OCI-LY3 (cell line): ENCODE measurements around the gene ARHGAP24.

Experiments
- H2AFZ ChIP-seq: fragments of 200-600, 300-600 bp; shearing (Covaris generic); 2 replicates; pipeline ENCODE4 v1.6.0; 2014; ENCODE audit warnings: antibody characterized with exemption, low read depth, low read length
- H3K27ac ChIP-seq: fragments of 200-600, 300-600 bp; sonication (generic); 2 replicates; pipeline ENCODE4 v1.5.1; 2014; ENCODE audit warnings: mild to moderate bottlenecking, low read length, moderate library complexity, mixed read lengths
- H3K27me3 ChIP-seq: fragments of 200-600, 300-600 bp; sonication (generic); 2 replicates; pipeline ENCODE4 v1.6.1; 2014; ENCODE audit warnings: low read depth, low read length, mixed read lengths
- H3K36me3 ChIP-seq: fragments of 200-600, 300-600 bp; sonication (generic); replicated peaks from 2 replicates; pipeline ENCODE3; 2014; ENCODE audit warnings: low read depth, low read length, mixed read lengths
- H3K4me1 ChIP-seq: fragments of 300-600, 200-600 bp; sonication (generic); 2 replicates; pipeline ENCODE4 v1.6.1; 2014; ENCODE audit warnings: low read length, mixed read lengths
- H3K4me2 ChIP-seq: fragments of 200-600, 300-600 bp; sonication (generic); 2 replicates; pipeline ENCODE4 v1.6.1; 2014; ENCODE audit warnings: low read length, mixed read lengths
- H3K4me3 ChIP-seq: fragments of 300-600, 200-600 bp; sonication (generic); 2 replicates; pipeline ENCODE4 v1.5.1; 2014; ENCODE audit warnings: antibody characterized with exemption, mild to moderate bottlenecking, low read length, moderate library complexity
- H3K79me2 ChIP-seq: fragments of 300-600, 200-600 bp; shearing (Covaris generic); 2 replicates; pipeline ENCODE4 v1.6.1; 2014; ENCODE audit warnings: mild to moderate bottlenecking, low read length, mixed read lengths
- H3K9ac ChIP-seq: fragments of 300-600, 200-600 bp; shearing (Covaris generic); 2 replicates; pipeline ENCODE4 v1.6.0; 2014; ENCODE audit warnings: mild to moderate bottlenecking, low read length, moderate library complexity
- H3K9me3 ChIP-seq: fragments of 200-600, 300-600 bp; shearing (Covaris generic); 2 replicates; pipeline ENCODE4 v1.6.1; 2014; ENCODE audit warnings: low read length, mixed read lengths; ENCODE audit not compliant: insufficient read depth
- H4K20me1 ChIP-seq: fragments of 200-600, 300-600 bp; sonication (generic); 2 replicates; pipeline ENCODE4 v1.6.1; 2016; ENCODE audit warnings: low read length, mixed read lengths; ENCODE audit not compliant: insufficient read depth
- CTCF ChIP-seq: fragments of 200-600, 300-600 bp; sonication (generic); IDR thresholded peaks from 2 replicates; pipeline ENCODE4 v1.5.1; 2014; ENCODE audit warnings: antibody characterized with exemption, low read length, low read depth
- EZH2phosphoT487 ChIP-seq: fragments of 200-600 bp; shearing (Covaris generic); IDR thresholded peaks from 2 replicates; pipeline ENCODE4 v1.6.1; 2018; ENCODE audit warnings: antibody characterized with exemption, mixed run types, low read depth

ARHGAP24 gene

GRCh38 chr4:85967872-85968271, 492.9 kb downstream of the ARHGAP24 start:
- TF ChIP-seq CTCF, result no peak
- TF ChIP-seq EZH2phosphoT487, result no peak
- Histone ChIP-seq H3K79me2 (no peaks in the 10 kb centered on the region), H3K27ac (peak overlapping the region; percentile 74), H3K36me3 (peaks cover 2% of the 10 kb centered on the region), H3K9ac (peak overlapping the region; percentile 14; the same call in 1 of the 2 replicates), H3K27me3 (no peaks in the 10 kb centered on the region), H3K9me3 (no peaks in the 10 kb centered on the region), H2AFZ (no peak overlapping the region), H3K4me1 (peaks cover 27% of the 10 kb centered on the region), H3K4me2 (peak overlapping the region; percentile 74), H4K20me1 (no peaks in the 10 kb centered on the region), H3K4me3 (peak overlapping the region; percentile 54)

GRCh38 chr4:85968945-85969819, 494.2 kb downstream of the ARHGAP24 start:
- no peaks in the 10 kb centered on the region for H3K27me3 ChIP-seq
- no peak overlapping the region for H2AFZ ChIP-seq
- H3K9me3 ChIP-seq, result no peaks in the 10 kb centered on the region
- H4K20me1 ChIP-seq, result no peaks in the 10 kb centered on the region
- H3K4me3 ChIP-seq, result peak overlapping the region; percentile 26; the same call in 1 of the 2 replicates
- H3K9ac ChIP-seq, result no peak overlapping the region
- no peaks in the 10 kb centered on the region for H3K79me2 ChIP-seq
- H3K4me1 ChIP-seq, result peaks cover 24% of the 10 kb centered on the region
- TF ChIP-seq EZH2phosphoT487 (no peak), CTCF (peak; percentile 74)
- H3K36me3 ChIP-seq, result peaks cover 3% of the 10 kb centered on the region
- peak overlapping the region; percentile 74; the same call in 1 of the 2 replicates for H3K27ac ChIP-seq
- H3K4me2 ChIP-seq, result peak overlapping the region; percentile 74

- no peak overlapping the region for H3K4me3 ChIP-seq
- peaks cover 24% of the 10 kb centered on the region for H3K4me1 ChIP-seq
- H3K27ac ChIP-seq, result no peak overlapping the region
- H3K9me3 ChIP-seq, result no peaks in the 10 kb centered on the region
- no peak overlapping the region for H2AFZ ChIP-seq
- no peak overlapping the region for H3K4me2 ChIP-seq
- no peaks in the 10 kb centered on the region for H4K20me1 ChIP-seq
- TF ChIP-seq EZH2phosphoT487 (no peak), CTCF (no peak)
- H3K9ac ChIP-seq, result no peak overlapping the region
- H3K79me2 ChIP-seq, result no peaks in the 10 kb centered on the region
- H3K27me3 ChIP-seq, result no peaks in the 10 kb centered on the region
- H3K36me3 ChIP-seq, result peaks cover 6% of the 10 kb centered on the region
Measured at GRCh38 chr4:85970535-85970934, 495.6 kb downstream of the ARHGAP24 start.

- no peaks in the 10 kb centered on the region for H3K27me3 ChIP-seq
- no peak overlapping the region for H3K9ac ChIP-seq
- H3K4me3 ChIP-seq, result peak overlapping the region; percentile 46; the same call in 1 of the 2 replicates
- no peak for TF ChIP-seq EZH2phosphoT487
- TF ChIP-seq CTCF, result no peak
- H4K20me1 ChIP-seq, result 0 out of 2 replicates have a peak, but pooled peaks cover 3% of the 10 kb centered on the region
- H3K9me3 ChIP-seq, result no peaks in the 10 kb centered on the region
- H3K4me1 ChIP-seq, result peaks cover 23% of the 10 kb centered on the region
- H3K36me3 ChIP-seq, result peaks cover 20% of the 10 kb centered on the region
- peak overlapping the region; percentile 59 for H3K4me2 ChIP-seq
- no peak overlapping the region for H2AFZ ChIP-seq
- no peaks in the 10 kb centered on the region for H3K79me2 ChIP-seq
- H3K27ac ChIP-seq, result peak overlapping the region; percentile 45; the same call in 1 of the 2 replicates
Measured at GRCh38 chr4:85979276-85979675, 504.3 kb downstream of the ARHGAP24 start.
